IPS DF 4.7 (cell line): Measurements from ENCODE around the gene CREB3L2.

Source experiments
- DNase-seq: peaks from one replicate; pipeline ENCODE4 v3.0.0-alpha.2; 2013; ENCODE audit warnings: low spot score; ENCODE audit errors: extremely low read depth

CREB3L2 gene

DNA sequence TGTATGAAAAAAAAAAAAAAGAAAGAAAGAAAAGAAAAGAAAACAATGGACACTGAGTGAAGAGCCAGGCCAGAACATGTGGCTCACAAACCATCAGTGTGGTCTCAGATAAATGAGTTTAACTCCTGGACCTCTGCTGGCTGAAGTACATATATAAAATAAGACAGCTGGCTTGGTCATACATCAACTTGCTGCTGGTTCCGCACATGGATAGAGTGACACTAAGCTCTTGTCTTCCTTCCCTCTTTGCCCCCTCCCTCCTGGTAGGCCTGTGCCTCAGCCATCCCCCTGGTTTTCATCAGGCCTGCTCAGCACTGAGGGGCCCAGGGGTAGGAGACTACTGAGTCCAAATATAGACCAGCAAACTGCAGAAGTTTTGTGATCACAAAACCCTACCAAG, 97.1 kb downstream of the CREB3L2 start:
- no peak for DNase-seq

DNA sequence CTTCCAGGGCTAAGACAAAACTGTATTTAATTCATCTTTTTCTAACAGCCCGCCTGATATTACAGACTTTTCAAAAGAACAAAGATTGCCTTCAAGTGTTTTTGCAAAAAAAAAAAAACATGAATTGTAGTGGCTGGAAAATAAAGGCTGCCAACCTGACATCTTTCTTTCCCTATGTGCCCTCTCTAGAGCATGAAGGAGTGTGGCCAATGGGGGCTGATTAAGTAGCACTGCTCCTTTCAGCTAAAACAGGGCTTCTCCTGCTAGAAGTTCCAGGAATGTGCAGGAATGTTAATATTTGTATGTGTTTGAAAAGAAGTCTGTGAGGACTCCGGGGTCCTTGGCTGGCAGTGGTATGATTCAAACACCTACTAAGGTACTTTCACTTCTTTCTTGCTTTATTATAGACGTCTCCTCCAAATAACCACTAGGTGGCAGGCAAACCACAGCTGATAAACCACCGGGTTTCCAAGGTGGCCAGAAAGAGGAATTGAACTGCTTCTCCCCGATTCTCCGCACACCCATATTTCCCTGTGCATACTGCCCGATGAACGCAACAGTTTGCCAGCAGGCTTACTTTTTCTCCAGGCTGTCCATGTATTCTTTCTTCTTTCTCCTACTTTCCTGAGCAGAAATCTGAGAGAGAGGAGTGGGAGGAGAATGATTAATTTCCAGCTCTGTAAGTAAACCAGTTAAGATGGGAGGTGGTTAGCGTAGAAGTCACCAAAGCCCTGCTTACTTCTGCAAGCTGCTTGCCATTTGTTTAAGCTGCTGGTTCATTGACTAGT, 98.3 kb downstream of the CREB3L2 start:
- no peak for DNase-seq

DNA sequence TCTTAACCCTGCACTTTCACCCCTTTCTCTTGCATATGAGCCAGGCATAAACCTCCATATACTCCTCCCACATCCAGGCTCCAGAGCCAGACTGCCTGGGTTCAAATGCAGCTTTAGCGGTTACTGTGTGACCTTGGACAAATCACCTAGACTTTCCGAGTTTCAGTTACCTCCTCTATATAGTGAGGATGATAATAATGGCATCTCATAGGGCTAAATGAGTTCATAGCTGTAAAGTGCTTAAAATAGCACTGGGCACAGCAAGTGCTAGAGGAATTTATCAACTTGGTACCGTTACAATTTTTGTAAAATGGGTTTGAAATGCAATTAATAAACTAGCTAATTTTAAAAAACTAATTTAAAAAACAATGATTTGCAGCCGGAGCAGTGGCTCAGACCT, 101.7 kb downstream of the CREB3L2 start:
- no peak for DNase-seq

DNA sequence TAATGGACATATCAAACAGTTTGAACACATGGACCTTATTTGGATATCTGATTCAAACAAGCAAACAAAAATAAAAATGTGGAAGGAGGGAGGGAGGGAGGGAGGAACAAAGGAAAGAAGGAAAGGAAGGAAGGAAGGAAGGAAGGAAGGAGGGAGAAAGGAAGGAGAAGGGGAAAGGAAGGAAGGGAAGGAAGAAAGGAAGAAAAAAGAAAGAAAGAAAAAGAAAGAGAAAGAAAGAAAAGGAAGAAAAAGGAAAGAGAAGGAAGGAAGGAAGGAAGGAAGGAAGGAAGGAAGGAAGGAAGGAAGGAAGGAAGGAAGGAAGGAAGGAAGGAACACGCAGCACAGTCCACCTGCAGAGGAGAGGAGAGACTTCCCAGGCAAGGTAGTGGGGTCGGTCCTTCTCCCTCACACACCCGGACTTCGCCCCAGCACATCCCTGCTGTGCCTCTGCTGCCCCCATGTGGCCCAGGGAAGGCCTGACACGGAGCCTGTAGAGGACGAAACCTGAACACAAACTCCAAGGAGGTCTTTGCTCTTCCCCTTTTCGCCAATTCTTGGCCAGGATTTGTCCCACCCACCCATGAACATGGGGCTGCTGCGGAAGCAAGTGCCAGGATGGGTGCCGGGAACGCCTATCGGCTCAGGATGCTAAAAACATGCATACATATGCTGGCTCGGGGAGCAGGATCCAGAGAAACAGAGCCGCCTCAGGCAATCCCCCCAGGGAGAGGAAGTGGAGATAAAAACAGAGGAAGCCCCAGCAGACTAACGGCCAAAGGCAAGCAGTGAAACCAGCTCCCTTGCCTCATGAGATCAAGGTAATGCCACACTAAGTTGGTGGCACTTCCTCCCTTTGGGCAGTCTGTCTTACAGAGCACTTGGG, 102.8 kb downstream of the CREB3L2 start:
- no peak for DNase-seq

DNA sequence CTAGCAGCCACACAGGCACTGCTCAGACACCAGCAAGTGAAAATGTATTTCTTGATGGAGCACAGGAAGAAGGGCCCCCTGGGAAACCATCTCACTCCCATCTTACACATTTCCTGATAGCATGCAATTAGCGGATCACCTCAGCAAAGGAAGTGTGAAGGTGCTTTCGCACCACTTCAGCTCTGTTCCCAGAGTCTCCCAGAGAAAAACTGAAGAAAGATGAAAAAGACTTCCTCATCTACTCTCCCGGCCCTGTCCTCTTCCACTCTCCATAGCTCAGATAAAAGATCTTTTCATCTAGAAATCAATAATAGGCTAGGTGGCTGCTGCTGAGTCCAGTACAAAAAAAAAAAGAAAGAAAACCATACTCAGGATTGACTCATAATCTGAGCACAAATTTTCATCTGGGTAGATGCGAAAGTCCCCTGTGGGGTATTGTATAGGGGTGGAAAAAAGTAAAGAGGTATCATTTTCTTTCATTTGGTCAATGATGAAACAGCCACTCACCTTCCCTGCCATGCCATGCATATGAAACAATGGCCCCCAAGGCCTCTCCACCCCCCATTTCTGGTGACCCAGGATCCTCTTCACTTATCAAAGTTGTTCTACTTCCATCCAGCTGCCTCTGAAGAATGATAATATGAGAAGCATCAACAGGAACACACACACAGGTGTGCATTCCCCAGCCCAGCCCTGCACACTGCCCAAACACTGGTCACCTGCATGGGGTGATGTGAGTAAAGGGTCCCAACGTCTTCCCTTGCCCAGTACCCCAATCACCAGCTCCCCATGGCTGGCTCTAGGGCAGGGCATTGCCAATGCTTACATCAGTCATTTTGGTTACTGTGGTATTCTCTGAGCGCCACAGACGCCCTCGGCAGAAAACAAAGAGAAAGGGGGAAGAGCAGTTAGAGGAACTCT, 106.3 kb downstream of the CREB3L2 start:
- no peak for DNase-seq

DNA sequence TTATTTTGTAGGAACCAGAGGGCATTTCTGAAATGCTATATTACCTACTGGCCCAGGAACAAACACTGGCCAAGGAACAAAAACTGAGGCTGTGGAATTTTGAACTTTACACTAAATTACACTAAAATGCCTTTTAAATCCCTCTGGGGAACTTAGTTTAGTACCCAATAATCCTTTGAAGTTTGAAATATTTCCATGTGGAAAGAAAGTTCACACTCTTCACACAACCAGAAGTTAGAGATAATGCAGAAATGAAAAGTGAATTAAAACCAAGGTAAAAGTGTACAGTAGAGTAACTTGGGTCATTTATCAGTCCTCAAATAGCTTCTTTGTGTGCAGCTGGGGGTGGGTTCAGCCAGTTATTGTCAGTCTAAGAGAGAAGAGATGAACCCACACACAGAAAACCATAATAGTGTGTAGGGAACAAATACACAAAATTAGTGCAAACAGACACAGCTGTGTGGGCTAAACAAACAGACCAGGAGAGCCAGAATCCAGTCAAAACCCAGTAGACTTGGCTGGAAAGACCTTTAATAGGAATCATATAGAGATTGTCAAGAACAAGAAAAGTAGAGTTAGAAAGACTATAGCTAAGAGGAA, 108.6 kb downstream of the CREB3L2 start:
- no peak for DNase-seq

DNA sequence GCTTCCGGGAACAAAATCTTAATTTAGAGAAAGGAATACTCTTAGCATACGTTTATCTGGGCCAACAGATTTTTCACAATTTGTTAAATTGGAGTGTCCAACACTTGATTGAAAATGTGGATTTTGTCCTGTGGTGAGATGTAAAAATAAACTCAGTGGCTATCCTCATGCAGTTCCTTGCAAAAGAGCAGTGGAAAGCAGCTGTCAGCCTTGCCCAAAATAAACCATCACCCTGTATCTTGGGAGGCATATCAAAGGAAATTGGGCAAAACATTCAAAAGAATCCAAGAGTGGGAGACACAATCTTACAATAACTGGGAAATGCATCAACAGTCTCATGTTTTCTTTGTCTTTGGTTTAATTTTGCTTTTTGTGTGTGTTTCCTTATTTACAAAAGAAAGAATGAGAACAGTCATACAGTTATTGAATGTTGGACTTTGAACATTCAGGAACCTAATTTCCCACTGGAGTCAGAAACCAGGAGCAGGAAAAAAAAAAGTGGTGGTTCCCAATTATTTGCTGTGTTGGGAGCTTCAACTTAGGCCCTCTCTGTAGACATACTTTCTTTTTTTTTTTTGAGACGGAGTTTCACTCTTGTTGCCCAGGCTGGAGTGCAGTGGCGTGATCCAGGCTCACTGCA, 110.8 kb downstream of the CREB3L2 start:
- DNase-seq: no peak

DNA sequence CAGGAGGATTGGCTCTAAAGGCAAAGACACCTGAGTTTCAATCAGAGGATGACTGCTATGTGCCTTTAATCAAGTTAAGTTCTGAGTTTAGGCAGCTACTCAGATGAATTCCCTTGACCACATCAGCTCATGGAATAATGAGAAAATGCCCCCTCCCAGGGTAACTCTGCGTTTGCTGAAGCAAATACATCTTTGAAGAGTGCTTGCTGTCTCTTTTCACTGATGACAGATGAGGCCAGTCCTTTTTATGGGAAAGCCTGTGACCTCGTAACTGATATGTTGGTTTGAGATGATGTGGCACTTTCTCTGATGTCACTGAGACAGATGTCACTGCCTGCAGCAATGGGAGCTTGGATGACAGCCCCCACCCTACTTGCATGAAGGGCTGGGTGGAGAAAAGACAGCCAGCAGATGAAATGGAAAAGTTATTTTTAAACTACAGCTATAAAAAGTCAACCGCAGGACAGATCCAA, 111.4 kb downstream of the CREB3L2 start:
- DNase-seq: no peak

DNA sequence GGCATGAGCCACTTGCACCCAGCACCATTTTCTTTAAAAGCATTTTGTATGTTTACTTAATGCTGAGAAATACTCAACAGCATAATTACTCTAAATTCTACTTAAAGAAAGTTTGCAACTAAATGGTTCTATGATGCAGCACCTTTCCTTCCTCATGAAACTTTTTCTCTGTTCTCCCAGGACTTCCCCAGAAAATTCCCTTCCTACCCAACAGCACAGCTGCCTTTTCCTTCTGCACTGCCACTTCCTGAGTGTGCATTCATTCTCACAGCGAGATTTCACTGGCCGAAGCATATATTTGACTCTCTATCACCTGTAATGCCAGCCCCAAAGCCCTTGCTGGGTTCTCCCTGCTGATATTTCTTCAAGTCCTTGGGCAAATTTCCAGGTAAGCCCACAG, 113.6 kb downstream of the CREB3L2 start:
- no peak for DNase-seq

DNA sequence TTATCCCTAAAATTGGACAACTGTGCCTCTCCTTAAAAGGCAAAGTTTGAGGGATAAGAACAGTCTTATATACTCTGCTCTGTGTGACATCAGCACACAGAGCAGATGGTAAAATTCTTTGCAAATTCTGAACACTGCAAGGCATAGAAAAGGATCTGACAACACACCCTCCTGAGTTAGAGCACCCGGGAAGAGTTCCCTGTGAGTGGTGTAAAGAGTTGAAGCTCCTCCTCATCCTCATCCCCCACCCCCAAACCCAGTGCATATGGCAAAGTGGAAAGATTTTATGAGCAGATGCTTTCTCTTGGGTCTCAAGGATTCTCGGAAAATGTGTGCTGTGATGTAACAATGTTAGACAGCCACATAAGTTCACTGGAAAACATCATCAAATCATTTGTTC, 115.1 kb downstream of the CREB3L2 start:
- DNase-seq: no peak

DNA sequence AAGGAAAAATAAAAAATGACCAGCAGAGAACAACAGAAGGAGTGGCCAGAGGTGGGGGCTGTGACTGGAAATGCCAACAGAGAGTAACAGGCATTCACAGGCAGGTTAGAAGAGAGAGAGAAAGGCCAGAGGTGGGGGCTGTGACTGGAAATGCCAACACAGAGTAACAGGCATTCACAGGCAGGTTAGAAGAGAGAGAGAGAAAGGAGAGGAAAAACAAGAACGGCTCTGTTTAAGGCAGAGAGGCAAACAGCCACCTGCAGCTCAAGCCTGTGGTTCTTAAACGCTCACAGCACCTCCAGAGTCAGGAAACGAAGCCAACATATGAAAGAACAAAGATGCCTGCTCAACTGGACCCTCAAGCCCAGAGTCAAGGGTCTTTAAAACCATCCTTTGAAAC, 115.6 kb downstream of the CREB3L2 start:
- DNase-seq: no peak

DNA sequence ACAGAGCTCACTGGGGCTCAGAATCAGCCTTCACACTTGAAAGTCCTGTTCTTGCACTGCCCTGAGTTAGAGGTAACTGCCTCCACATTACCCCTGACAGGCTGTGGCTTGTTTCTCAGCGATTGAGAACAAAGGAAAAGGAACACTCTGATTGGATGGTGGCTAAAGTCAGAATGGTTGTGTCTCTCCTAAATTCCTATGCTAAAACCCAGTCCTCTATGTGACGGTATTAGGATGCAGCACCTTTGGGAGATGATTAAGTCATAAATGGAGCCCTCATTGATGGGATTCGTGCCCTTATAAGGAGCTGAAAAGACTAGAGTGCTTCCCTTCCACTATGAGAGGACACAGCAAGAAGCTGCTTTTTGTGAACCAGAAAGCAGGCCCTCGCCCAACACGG, 116.2 kb downstream of the CREB3L2 start:
- DNase-seq: no peak

DNA sequence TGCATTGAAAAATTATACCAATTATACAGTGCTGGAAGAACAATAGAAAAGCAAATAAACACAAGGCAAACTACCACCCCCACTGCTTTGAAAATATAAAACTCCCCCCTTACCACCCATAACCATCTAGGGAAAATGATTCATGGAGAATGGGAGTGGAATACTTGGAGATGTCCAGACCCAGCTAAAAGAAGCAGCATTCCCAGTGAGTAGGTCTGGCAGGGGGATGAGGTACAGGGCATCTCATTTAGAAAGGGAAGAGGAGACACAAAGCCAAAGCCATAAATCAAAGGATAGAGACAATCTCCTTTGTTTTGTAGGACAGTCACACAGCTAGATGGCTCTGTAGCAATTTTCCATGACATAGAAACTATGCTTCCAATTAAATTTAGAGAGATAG, 119.1 kb downstream of the CREB3L2 start:
- no peak for DNase-seq

DNA sequence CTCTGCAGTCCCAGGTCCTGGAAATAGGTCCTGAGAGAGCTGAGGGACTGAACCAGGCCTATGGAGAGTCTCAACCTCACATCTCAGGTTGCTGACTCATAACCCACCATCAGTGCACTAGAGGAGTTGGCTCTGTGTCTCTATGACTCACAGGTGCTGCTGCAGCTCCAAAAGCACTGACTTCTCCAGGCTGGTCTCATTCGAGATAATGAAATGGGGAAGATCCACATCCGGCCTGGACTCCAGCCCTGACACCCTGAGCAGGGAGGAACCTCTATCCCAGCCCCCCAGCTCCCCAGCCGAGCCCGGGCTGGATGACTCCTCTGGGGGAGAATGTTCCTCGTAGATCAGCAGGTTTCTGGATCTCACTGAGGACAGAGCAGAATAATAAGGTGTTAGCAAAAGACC, 119.6 kb downstream of the CREB3L2 start:
- no peak for DNase-seq

DNA sequence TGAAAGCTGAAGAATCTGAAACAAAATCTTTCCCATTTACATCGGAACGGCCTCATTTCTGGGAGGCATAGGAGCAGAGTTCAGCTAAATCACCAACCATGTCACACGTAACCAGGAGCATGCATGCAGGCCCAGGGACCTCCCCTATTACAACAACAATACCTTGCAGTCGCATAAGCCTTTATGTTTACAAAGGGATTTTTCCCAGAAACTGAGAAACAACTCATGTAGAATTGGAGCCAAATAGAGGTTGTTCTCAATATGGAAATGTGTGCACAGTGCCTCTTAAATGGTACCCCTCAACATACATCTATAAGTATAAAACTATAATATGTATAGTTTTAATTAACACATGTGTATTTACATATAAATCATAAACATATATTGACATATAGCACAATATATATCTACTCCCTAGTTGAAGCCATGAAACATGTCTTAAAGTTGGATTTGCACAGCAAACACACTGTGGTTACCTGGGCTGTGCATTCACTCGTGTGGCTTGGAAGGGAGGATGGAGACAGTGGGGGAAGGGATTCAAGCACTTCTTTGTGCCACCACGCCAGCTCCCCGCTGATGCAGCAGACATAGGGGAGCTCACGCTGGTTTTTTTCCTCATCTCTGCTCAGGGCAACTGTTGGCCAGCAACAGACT, 120.2 kb downstream of the CREB3L2 start:
- no peak for DNase-seq

DNA sequence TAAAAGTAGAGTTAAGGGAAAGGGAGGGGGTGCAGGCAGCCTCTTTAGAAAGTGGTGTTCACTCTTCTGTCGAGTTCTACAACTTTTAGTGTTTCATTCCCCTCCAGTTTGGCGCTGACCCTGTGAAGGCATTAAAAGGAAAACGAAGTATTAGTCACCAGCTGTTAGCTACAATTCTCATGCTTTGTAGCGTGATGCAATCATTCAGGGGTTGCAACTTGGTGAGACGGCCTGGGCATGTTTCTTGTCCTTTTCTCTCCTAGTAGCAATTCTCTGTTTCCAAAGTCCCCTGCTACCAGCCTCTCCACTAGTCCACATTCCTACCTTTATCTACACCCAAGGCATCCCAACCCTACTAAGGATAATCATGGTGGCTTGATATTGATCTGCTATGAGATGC, 121.5 kb downstream of the CREB3L2 start:
- no peak for DNase-seq

DNA sequence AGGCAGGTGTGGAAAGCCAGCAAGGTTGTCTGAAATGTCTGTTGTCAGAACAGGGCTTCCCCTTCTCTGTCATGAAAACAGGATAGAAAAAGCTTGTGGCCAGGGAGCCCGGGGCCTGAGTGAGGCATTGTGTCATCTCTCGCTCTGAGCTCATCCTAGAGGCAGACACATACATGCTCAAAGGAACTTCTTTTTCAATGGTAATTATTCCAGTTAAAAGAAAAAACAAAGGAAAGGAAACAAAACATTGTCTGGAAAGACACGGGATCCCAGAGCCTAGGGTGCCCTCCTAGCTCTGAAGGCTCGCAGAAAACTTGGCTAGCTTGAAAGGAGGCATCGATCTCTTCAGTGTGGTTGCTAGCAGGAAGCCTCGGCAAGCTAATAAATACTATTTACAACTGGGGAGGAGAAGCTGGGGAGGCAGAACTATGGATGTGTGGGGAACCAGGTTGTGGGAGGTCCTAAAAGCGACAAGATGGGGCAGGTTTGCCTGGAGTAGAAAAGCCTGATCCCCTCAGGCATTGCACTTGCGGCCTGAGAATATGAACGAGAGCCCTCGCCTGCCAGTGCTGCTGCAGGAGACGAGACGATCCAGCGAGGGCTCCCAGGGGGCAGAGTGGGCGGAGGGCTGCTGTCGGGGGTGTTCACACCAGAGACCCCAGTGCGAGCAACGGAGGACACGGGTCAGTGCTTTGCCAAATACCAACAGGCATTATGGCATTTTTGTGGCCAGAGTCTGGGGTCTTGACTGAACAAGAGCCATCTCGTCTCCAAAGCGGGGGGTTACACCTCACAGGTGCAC, 122.3 kb downstream of the CREB3L2 start:
- peak; percentile 25 for DNase-seq

DNA sequence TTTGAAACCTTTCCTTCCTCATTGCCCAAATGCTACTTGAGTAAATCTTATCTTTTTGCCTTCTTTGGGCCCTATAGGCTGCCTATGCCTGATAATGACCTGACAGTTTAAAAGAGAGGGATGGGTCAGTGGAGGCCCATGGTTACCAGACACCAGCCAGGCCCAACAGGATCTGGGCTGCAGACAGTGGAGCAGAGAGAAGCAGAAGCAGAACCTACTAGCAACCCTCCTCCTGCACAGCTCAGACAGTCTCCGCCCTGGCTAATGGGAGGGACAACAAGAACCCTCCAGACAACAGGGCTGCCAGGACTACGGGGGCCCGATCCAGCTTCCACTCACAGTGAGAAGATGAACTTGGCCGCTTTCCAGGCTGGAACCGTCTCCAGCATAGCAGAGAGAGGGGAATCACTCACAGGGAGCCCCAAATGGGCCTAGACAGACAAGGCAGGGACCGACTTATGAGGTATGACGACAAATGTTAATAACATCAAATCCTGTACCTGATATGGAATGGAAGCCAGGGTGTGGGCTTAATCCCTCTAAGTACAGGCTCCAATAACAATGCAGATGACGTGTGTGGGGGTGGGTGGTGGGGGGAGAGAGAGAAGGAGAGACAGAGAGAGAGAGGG, 123.4 kb downstream of the CREB3L2 start:
- no peak for DNase-seq
